SJSA1 (cell line): ENCODE measurements around the gene PCBP2. TPM values are rescaled to one million over a fixed set of nuclear protein-coding genes. Genes with fewer than 3 reads are reported as not detected.

Source experiments
- DNase-seq, 2 experiments: peaks; one replicate each; pipeline ENCODE4 v3.0.0-alpha.2; 2015 to 2020; ENCODE audit warnings: low spot score in 2 of 2, low read depth in 1 of 2
- H3K27ac ChIP-seq: fragments of 250-450 bp; sonication (Bioruptor Pico); 2 replicates; pipeline ENCODE4 v1.5.1; 2020; ENCODE audit warnings: mild to moderate bottlenecking, moderate library complexity
- H3K27me3 ChIP-seq: fragments of 250-450 bp; sonication (Bioruptor Pico); replicated peaks from 2 replicates; pipeline ENCODE4 v1.5.1; 2020; ENCODE audit warnings: mild to moderate bottlenecking, moderate library complexity
- H3K36me3 ChIP-seq: fragments of 250-450 bp; sonication (Bioruptor Pico); 2 replicates; pipeline ENCODE4 v1.5.1; 2020; ENCODE audit warnings: mild to moderate bottlenecking
- H3K4me1 ChIP-seq: fragments of 250-450 bp; sonication (Bioruptor Pico); replicated peaks from 2 replicates; pipeline ENCODE4 v1.6.1; 2021; ENCODE audit warnings: mild to moderate bottlenecking
- H3K4me3 ChIP-seq: fragments of 250-450 bp; sonication (Bioruptor Pico); 2 replicates; pipeline ENCODE4 v1.5.1; 2020; ENCODE audit warnings: mild to moderate bottlenecking
- H3K9me3 ChIP-seq: fragments of 250-450 bp; sonication (Bioruptor Pico); replicated peaks from 2 replicates; pipeline ENCODE4 v1.5.1; 2020; ENCODE audit warnings: mild to moderate bottlenecking
- total RNA-seq: library from RNA; depleted of rRNA; stranded (reverse); fragments of >200 nt; shearing (Covaris generic); gene quantifications from 2 replicates; pipeline ENCODE4 v1.2.3, GENCODE V29; 2014

Gene PCBP2
- total RNA-seq, 1 experiment from 2014 or later, result 157 TPM

- no peak overlapping the region for H3K27ac ChIP-seq
- peaks cover 17% of the 10 kb centered on the region for H3K4me1 ChIP-seq
- DNase-seq, result no peak
- H3K27me3 ChIP-seq, result no peaks in the 10 kb centered on the region
- H3K4me3 ChIP-seq, result peak overlapping the region; percentile 93
- H3K9me3 ChIP-seq, result no peaks in the 10 kb centered on the region
- H3K36me3 ChIP-seq, result peaks cover 68% of the 10 kb centered on the region
Observed at GRCh38 chr12:53453953-53454640, 2.2 kb downstream of the PCBP2 start.

GRCh38 chr12:53454707-53455106 is 2.8 kb downstream of the PCBP2 start:
- Histone ChIP-seq H3K36me3 (peaks cover 74% of the 10 kb centered on the region), H3K4me1 (peaks cover 17% of the 10 kb centered on the region), H3K4me3 (no peak overlapping the region), H3K9me3 (no peaks in the 10 kb centered on the region), H3K27ac (no peak overlapping the region), H3K27me3 (no peaks in the 10 kb centered on the region)
- no peak for DNase-seq

GRCh38 chr12:53456654-53457366 is 4.9 kb downstream of the PCBP2 start:
- Histone ChIP-seq H3K27me3 (no peaks in the 10 kb centered on the region), H3K36me3 (peaks cover 95% of the 10 kb centered on the region)

GRCh38 chr12:53459097-53459496 is 7.2 kb downstream of the PCBP2 start:
- H3K4me1 ChIP-seq, result peaks cover 6% of the 10 kb centered on the region
- no peak overlapping the region for H3K27ac ChIP-seq
- no peak overlapping the region for H3K4me3 ChIP-seq
- no peaks in the 10 kb centered on the region for H3K9me3 ChIP-seq
- DNase-seq, result no peak
- H3K36me3 ChIP-seq, result peaks cover 100% of the 10 kb centered on the region
- H3K27me3 ChIP-seq, result no peaks in the 10 kb centered on the region

More at GRCh38 chr12:53456654-53457366, 4.9 kb downstream of the PCBP2 start:
- Histone ChIP-seq H3K27ac (no peak overlapping the region), H3K9me3 (no peaks in the 10 kb centered on the region), H3K4me3 (no peak overlapping the region), H3K4me1 (peaks cover 17% of the 10 kb centered on the region)
- no peak for DNase-seq

- Histone ChIP-seq H3K27ac (no peak overlapping the region), H3K4me3 (no peak overlapping the region), H3K9me3 (no peaks in the 10 kb centered on the region), H3K4me1 (no peaks in the 10 kb centered on the region), H3K27me3 (no peaks in the 10 kb centered on the region), H3K36me3 (peaks cover 98% of the 10 kb centered on the region)
- no peak for DNase-seq
Observed at GRCh38 chr12:53461059-53461458, 9.2 kb downstream of the PCBP2 start.

GRCh38 chr12:53461591-53461990 is 9.7 kb downstream of the PCBP2 start:
- Histone ChIP-seq H3K27ac (no peak overlapping the region), H3K27me3 (no peaks in the 10 kb centered on the region), H3K9me3 (no peaks in the 10 kb centered on the region), H3K4me1 (no peaks in the 10 kb centered on the region), H3K36me3 (peaks cover 98% of the 10 kb centered on the region), H3K4me3 (no peak overlapping the region)
- DNase-seq, result no peak

GRCh38 chr12:53462935-53463334 is 11.0 kb downstream of the PCBP2 start:
- H3K27ac ChIP-seq, result no peak overlapping the region
- H3K4me1 ChIP-seq, result no peaks in the 10 kb centered on the region
- DNase-seq, result no peak
- no peak overlapping the region for H3K4me3 ChIP-seq
- no peaks in the 10 kb centered on the region for H3K9me3 ChIP-seq
- no peaks in the 10 kb centered on the region for H3K27me3 ChIP-seq
- H3K36me3 ChIP-seq, result peaks cover 98% of the 10 kb centered on the region

- H3K36me3 ChIP-seq, result peaks cover 98% of the 10 kb centered on the region
Observed at GRCh38 chr12:53463802-53464560, 12.1 kb downstream of the PCBP2 start.

GRCh38 chr12:53464685-53465418 is 12.9 kb downstream of the PCBP2 start:
- peaks cover 98% of the 10 kb centered on the region for H3K36me3 ChIP-seq
- H3K4me1 ChIP-seq, result no peaks in the 10 kb centered on the region
- H3K27me3 ChIP-seq, result no peaks in the 10 kb centered on the region
- DNase-seq, result no peak
- H3K27ac ChIP-seq, result no peak overlapping the region
- H3K4me3 ChIP-seq, result no peak overlapping the region
- no peaks in the 10 kb centered on the region for H3K9me3 ChIP-seq

More at GRCh38 chr12:53463802-53464560, 12.1 kb downstream of the PCBP2 start:
- no peak overlapping the region for H3K4me3 ChIP-seq
- no peaks in the 10 kb centered on the region for H3K27me3 ChIP-seq
- no peak overlapping the region for H3K27ac ChIP-seq
- H3K4me1 ChIP-seq, result no peaks in the 10 kb centered on the region
- H3K9me3 ChIP-seq, result no peaks in the 10 kb centered on the region
- no peak for DNase-seq

- DNase-seq, result no peak
- no peak overlapping the region for H3K4me3 ChIP-seq
- no peaks in the 10 kb centered on the region for H3K9me3 ChIP-seq
- H3K27ac ChIP-seq, result no peak overlapping the region
- H3K36me3 ChIP-seq, result peaks cover 97% of the 10 kb centered on the region
- no peaks in the 10 kb centered on the region for H3K4me1 ChIP-seq
- no peaks in the 10 kb centered on the region for H3K27me3 ChIP-seq
Observed at GRCh38 chr12:53465679-53466078, 13.8 kb downstream of the PCBP2 start.

GRCh38 chr12:53466640-53467039 is 14.7 kb downstream of the PCBP2 start:
- Histone ChIP-seq H3K4me3 (no peak overlapping the region), H3K4me1 (no peaks in the 10 kb centered on the region), H3K9me3 (no peaks in the 10 kb centered on the region), H3K27ac (no peak overlapping the region), H3K36me3 (peaks cover 97% of the 10 kb centered on the region), H3K27me3 (no peaks in the 10 kb centered on the region)
- no peak for DNase-seq

GRCh38 chr12:53467082-53467481 is 15.2 kb downstream of the PCBP2 start:
- no peak overlapping the region for H3K27ac ChIP-seq
- DNase-seq, result no peak
- no peak overlapping the region for H3K4me3 ChIP-seq
- H3K36me3 ChIP-seq, result peaks cover 97% of the 10 kb centered on the region
- H3K27me3 ChIP-seq, result no peaks in the 10 kb centered on the region
- no peaks in the 10 kb centered on the region for H3K4me1 ChIP-seq
- H3K9me3 ChIP-seq, result no peaks in the 10 kb centered on the region

- Histone ChIP-seq H3K4me1 (no peaks in the 10 kb centered on the region), H3K4me3 (no peak overlapping the region), H3K9me3 (no peaks in the 10 kb centered on the region), H3K27ac (no peak overlapping the region), H3K36me3 (peaks cover 97% of the 10 kb centered on the region), H3K27me3 (no peaks in the 10 kb centered on the region)
- no peak for DNase-seq
Observed at GRCh38 chr12:53467880-53468279, 16.0 kb downstream of the PCBP2 start.
